ENCODE data around the gene MTPN. TPM values are rescaled to one million over a fixed set of nuclear protein-coding genes. Genes with fewer than 3 reads are reported as not detected.

Gene MTPN
- polyA plus RNA-seq, 4 donors = 150 to 185 (median 183) TPM

DNA sequence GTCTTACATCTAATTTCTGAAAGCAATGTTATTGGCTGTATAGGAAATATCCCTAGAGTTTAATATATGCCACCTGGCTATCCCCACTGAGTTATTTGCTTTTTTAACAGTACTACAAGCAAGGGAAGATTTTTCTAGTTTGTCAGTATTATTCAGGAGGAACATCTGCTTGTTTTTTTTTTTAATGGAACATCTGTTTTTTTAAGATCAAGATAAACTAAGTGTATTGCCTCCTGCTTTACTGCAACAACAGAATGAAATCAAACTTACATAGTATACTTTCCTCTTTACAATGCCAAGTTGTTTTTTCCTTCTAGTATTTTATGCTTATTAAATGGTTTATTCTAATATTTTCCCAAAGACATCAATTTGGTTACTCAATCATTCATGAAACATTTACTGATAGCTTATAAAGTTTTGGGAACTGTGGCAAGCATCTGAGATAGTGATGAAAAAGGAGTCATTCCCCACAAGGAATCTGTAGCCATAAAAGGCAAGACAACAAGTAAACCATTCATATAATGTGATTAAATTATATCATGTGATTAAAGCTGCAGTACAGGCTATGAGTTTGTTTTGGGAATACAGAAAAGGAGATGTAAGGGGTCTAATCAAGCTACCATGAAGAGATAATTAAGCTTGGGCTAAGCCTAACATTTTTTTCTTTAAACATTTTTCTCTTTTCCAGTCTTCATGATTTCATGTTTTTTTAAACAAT is 17.4 kb downstream of the MTPN start:
- no peak for DNase-seq (ENCODE audit: low read depth in 4 of 4, low spot score in 3 of 4)

GRCh38 chr7:135958173-135958572 is 19.0 kb downstream of the MTPN start:
- no peak for DNase-seq (ENCODE audit: low read depth in 4 of 4, low spot score in 3 of 4)

- DNase-seq (ENCODE audit: low read depth in 4 of 4, low spot score in 3 of 4) = no peak
Measured at GRCh38 chr7:135957627-135958026, 19.5 kb downstream of the MTPN start.

- no peak for DNase-seq (ENCODE audit: low read depth in 4 of 4, low spot score in 3 of 4)
Measured at GRCh38 chr7:135956393-135956792, 20.8 kb downstream of the MTPN start.

DNA sequence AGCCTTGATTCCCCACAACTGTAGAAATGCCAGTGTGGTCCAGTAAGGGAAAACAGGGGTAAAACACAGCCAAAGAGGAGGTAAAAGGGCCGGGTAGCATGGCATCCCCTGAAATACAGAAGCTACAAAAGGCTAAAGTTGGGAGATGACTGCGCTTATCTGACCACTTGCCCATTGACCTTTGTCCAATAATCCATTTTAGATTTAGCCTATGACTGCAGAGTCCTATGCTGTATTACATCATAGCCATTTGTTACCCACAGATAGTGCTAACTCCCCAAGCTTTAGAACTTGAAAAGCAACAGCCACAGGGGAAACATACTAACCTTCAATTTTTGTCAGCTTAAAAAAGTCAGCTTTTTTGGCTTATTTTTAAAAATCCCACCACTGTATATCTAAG is 26.2 kb downstream of the MTPN start:
- no peak for DNase-seq (ENCODE audit: low read depth in 4 of 4, low spot score in 3 of 4)

DNA sequence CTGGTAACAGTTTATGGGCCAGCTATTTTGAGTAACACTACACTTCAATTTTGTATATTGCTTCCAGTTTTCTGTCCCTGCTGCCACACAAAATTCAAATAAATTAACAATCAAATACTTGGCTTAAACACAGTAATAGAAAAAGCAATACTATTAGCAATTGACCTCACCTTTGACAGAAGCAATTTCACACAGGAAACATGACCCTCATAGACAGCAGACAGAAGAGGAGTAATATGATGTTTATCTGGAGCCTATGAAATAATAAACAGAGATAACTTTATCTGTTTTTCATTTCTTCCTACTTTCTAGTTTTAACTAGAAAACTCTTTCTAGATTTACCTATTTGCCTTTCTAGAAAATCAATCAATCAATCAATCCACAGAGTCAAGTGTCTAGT is 26.7 kb downstream of the MTPN start:
- no peak for DNase-seq (ENCODE audit: low read depth in 4 of 4, low spot score in 3 of 4)

DNA sequence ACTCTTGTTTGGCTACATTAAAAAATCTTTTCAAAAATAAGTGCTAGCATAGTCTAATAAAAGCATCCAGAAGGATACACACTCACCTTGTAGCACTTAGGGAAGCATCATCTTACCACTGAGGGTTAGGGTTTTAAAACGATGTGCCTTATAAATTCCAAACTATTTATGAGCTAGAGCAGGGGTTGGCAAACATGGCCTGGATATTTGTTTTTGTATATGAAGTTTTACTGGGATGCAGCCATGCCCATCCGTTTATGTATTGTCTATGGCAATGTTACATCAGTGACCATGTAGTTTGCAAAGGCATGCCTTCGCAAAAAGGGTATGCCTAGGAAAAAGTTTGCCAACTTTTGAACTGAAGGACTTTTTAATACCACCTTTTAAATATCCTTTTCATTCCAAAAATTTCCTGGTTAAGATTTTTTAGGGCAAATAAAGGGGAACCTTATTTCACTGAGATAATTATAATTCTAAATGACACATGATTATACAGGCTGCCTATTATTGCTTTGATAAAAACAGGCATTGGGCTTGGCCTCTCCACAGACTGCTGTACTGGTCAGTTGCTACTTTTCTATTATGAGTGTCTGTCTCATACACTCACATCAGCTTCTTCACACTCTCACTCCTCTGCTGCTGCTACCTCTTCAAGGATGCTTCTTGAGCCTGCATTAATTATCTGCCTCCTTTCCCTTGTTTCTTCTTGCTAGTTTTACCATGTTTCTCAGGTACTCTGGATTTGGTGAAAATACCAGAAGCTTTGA is 30.7 kb downstream of the MTPN start:
- DNase-seq (ENCODE audit: low read depth in 4 of 4, low spot score in 3 of 4) = no peak

DNA sequence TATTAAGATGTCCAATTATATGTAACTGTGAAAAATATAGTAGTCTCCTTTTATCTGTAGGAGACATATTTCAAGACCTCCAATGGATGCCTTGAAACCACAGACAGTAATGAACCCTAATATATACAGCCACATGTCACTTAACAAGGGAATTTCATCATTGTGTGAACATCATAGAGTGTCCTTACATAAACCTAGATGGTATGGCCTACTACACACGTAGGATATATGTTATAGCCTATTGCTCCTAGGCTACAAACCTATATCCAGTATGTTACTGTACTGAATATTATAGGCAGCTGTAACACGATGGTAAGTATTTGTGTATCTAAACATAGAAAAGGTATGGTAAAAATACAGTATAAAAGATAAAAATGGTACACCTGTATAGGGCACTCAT is 32.4 kb downstream of the MTPN start:
- DNase-seq (ENCODE audit: low read depth in 4 of 4, low spot score in 3 of 4) = no peak

GRCh38 chr7:135943134-135943879 is 33.9 kb downstream of the MTPN start:
- DNase-seq (ENCODE audit: low read depth in 4 of 4, low spot score in 3 of 4) = no peak

- DNase-seq (ENCODE audit: low read depth in 4 of 4, low spot score in 3 of 4) = no peak
Measured at GRCh38 chr7:135942614-135943013, 34.5 kb downstream of the MTPN start.

- DNase-seq (ENCODE audit: low read depth in 4 of 4, low spot score in 3 of 4) = no peak
Measured at GRCh38 chr7:135940077-135941075, 36.8 kb downstream of the MTPN start.

GRCh38 chr7:135939261-135939812 is 37.8 kb downstream of the MTPN start:
- DNase-seq (ENCODE audit: low read depth in 4 of 4, low spot score in 3 of 4) = no peak

DNA sequence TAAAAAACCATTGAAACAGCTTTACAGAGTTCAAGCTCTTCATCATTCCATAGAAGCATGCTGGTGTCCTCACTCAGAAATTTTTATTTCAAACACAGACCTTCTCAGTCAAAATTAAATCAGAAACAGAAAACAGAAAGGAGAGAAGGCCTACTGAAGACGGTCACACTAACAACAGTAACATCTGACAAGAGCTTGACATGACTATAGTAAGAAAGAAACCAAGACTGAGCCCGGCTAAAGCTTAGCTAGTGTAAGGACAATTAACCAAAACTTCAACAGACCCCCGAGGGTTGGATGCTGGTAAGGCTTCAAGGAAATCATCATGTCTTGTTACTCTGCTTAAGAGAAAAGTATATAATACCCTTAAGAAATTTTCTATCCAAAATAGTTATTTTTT is 38.6 kb downstream of the MTPN start:
- DNase-seq (ENCODE audit: low read depth in 4 of 4, low spot score in 3 of 4) = no peak

GRCh38 chr7:135938086-135938485 is 39.1 kb downstream of the MTPN start:
- no peak for DNase-seq (ENCODE audit: low read depth in 4 of 4, low spot score in 3 of 4)

GRCh38 chr7:135936497-135937217 is 40.5 kb downstream of the MTPN start:
- DNase-seq (ENCODE audit: low read depth in 4 of 4, low spot score in 3 of 4) = no peak

DNA sequence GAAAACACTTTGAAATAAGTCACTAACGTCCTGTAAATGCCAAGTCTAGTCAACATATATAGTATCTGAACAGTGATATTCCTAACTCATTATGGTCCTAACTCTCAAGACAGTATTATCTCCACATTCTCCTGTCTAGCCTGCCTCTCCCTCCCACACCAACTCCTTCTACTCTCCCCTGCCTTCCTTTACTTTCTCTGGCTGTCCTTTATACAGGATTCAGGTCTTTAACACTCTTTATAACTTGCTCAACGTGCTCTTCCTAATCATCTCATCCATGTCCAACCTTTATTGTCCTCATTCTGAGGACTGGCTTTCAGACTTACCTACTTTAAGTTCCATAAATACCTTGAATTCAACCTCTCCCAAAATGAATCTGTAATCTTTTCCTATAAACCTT is 42.5 kb downstream of the MTPN start:
- no peak for DNase-seq (ENCODE audit: low read depth in 4 of 4, low spot score in 3 of 4)

GRCh38 chr7:135933509-135934188 is 43.5 kb downstream of the MTPN start:
- no peak for DNase-seq (ENCODE audit: low read depth in 4 of 4, low spot score in 3 of 4)

- no peak for DNase-seq (ENCODE audit: low read depth in 4 of 4, low spot score in 3 of 4)
Measured at GRCh38 chr7:135932131-135932530, 45.0 kb downstream of the MTPN start.

Data from right renal pelvis (tissue), 4 donors.